ENCODE results near the gene GJB4.

The GJB4 gene

DNA sequence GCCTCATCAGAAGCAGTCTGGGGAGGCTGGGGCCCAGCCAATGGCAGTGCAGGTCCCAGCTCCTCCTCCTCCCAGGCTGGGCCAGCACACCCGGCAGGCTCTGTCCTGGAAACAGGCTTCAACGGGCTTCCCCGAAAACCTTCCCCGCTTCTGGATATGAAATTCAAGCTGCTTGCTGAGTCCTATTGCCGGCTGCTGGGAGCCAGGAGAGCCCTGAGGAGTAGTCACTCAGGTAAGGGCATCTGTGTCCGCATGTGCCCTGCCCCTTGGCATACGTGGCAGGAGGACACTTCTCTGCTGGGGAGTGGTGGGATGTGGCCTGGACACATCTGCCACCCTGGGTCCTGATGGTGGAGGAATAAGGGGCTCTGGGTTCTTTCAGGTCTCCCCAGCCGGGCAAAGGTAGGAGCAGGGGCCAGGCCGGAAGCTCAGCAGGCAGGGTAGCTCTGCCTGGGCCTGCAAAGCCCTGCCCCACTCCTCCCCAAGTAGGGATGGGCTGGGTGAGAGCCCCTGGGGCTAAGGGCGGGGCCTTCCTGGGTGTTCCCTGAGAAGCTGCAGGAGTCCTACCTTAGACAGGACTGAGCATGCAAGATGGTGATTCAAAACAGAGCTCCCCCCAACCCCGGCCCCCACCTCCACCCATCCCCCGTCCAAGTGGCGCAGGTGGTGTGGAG, 4.4 kb upstream of the GJB4 start, which contains the start of gene GJB5:
GJB5 (plus strand) TSS at position 84 of the 674 bp plus-strand sequence. CDS start 2,284 bp downstream, outside the sequence.
- TF ChIP-seq, protein P1, sequence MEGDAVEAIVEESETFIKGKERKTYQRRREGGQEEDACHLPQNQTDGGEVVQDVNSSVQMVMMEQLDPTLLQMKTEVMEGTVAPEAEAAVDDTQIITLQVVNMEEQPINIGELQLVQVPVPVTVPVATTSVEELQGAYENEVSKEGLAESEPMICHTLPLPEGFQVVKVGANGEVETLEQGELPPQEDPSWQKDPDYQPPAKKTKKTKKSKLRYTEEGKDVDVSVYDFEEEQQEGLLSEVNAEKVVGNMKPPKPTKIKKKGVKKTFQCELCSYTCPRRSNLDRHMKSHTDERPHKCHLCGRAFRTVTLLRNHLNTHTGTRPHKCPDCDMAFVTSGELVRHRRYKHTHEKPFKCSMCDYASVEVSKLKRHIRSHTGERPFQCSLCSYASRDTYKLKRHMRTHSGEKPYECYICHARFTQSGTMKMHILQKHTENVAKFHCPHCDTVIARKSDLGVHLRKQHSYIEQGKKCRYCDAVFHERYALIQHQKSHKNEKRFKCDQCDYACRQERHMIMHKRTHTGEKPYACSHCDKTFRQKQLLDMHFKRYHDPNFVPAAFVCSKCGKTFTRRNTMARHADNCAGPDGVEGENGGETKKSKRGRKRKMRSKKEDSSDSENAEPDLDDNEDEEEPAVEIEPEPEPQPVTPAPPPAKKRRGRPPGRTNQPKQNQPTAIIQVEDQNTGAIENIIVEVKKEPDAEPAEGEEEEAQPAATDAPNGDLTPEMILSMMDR (IDR thresholded peaks at IDR 0.05; ENCODE audit: insufficient read depth, low read depth, low read length, missing control alignments), result no peak
- H3K4me3 ChIP-seq (ENCODE audit: low read depth, low read length), result no peak within 1 kb of the TSS
- no peak for DNase-seq (ENCODE audit: low read depth)

DNA sequence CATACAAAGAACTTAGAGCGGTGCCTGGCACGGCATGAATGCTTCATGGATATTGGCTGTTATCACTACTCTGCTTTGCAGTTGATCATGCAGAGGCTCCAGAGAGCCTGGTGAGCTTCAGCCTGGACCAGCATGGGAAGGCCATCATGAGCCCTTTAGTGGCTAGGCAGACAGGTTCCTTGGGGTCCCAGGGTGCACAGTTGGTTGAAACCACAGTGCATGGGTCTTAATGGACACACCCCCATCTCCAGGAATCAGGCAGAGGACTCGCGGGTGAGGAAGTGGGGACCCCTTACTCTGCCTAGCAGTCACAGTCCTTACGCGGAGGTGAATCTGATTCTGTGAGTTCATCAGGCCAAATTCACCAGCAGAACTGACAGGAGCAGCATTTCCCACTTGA, 3.6 kb upstream of the GJB4 start:
- DNase-seq (ENCODE audit: low read depth), result no peak
- TF ChIP-seq, protein P1 (IDR thresholded peaks at IDR 0.05; ENCODE audit: insufficient read depth, low read depth, low read length, missing control alignments), result no peak
- no peak overlapping the region for H3K4me3 ChIP-seq (ENCODE audit: low read depth, low read length)

DNA sequence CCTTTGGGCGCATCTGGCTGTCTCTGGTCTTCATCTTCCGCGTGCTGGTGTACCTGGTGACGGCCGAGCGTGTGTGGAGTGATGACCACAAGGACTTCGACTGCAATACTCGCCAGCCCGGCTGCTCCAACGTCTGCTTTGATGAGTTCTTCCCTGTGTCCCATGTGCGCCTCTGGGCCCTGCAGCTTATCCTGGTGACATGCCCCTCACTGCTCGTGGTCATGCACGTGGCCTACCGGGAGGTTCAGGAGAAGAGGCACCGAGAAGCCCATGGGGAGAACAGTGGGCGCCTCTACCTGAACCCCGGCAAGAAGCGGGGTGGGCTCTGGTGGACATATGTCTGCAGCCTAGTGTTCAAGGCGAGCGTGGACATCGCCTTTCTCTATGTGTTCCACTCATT, 2.2 kb upstream of the GJB4 start:
- TF ChIP-seq, protein P1 (IDR thresholded peaks at IDR 0.05; ENCODE audit: insufficient read depth, low read depth, low read length, missing control alignments), result no peak
- no peak for DNase-seq (ENCODE audit: low read depth)
- H3K4me3 ChIP-seq (ENCODE audit: low read depth, low read length), result no peak overlapping the region

GRCh38 chr1:34758751-34759150, 789 bp upstream of the GJB4 start:
- TF ChIP-seq, protein P1 (IDR thresholded peaks at IDR 0.05; ENCODE audit: insufficient read depth, low read depth, low read length, missing control alignments), result no peak
- H3K4me3 ChIP-seq (ENCODE audit: low read depth, low read length), result no peak overlapping the region
- DNase-seq (ENCODE audit: low read depth), result no peak

- DNase-seq (ENCODE audit: low read depth), result no peak
- TF ChIP-seq, protein P1 (IDR thresholded peaks at IDR 0.05; ENCODE audit: insufficient read depth, low read depth, low read length, missing control alignments), result no peak
- no peak overlapping the region for H3K4me3 ChIP-seq (ENCODE audit: low read depth, low read length)
Observed at GRCh38 chr1:34761176-34761761, 1.7 kb downstream of the GJB4 start.

DNA sequence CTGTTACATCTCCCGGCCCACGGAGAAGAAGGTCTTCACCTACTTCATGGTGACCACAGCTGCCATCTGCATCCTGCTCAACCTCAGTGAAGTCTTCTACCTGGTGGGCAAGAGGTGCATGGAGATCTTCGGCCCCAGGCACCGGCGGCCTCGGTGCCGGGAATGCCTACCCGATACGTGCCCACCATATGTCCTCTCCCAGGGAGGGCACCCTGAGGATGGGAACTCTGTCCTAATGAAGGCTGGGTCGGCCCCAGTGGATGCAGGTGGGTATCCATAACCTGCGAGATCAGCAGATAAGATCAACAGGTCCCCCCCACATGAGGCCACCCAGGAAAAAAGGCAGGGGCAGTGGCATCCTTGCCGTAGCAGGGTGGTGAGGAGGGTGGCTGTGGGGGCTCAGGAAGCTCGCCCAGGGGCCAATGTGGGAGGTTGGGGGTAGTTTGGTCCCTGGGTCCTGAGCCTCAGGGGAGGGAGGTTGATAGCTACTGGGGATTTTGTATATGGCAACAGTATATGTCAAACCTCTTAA, 2.3 kb downstream of the GJB4 start:
- no peak for DNase-seq (ENCODE audit: low read depth)

More for the DNA sequence above, 2.3 kb downstream of the GJB4 start:
- H3K4me3 ChIP-seq (ENCODE audit: low read depth, low read length), result no peak overlapping the region
- TF ChIP-seq, protein P1 (IDR thresholded peaks at IDR 0.05; ENCODE audit: insufficient read depth, low read depth, low read length, missing control alignments), result no peak

Data from GM12865 (cell line).